Gastroesophageal sphincter (tissue), 3 donors: ENCODE results near the gene NAGPA.

Source experiments
- CTCF ChIP-seq, 4 experiments: fragments of 200-600 bp in 2 of 4; fragments of 450-650 bp in 2 of 4; sonication (generic) in 1 of 4; IDR thresholded peaks; one replicate each; pipeline ENCODE4 v1.5.1; 2017 to 2019; ENCODE audit warnings: antibody characterized with exemption in 4 of 4, mild to moderate bottlenecking in 2 of 4, moderate library complexity in 2 of 4
- POLR2AphosphoS5 ChIP-seq: sonication (generic); formaldehyde crosslinking; IDR thresholded peaks from one replicate; pipeline ENCODE4 v1.6.1; 2017; ENCODE audit warnings: antibody characterized with exemption

GRCh38 chr16:5003828-5004227, 29.9 kb downstream of the NAGPA start:
- TF ChIP-seq POLR2AphosphoS5 (no peak), CTCF (IDR thresholded peaks at IDR 0.05) (no peak)
